ENCODE data around the gene L1CAM.
"Not testable (repeated sequence)": the region's sequence is repeated elsewhere in the genome, so short reads cannot be mapped to it uniquely, and the experiment has no call there.

Gene L1CAM

GRCh38 chrX:153827903-153828302 lies 58.1 kb downstream of the L1CAM start:
- no peak for DNase-seq

GRCh38 chrX:153827016-153827415 lies 59.0 kb downstream of the L1CAM start:
- no peak for DNase-seq

- DNase-seq: no peak
Observed at GRCh38 chrX:153825042-153825441, 60.9 kb downstream of the L1CAM start.

- no peak for DNase-seq
Observed at GRCh38 chrX:153824348-153824747, 61.6 kb downstream of the L1CAM start.

- DNase-seq: no peak
Observed at GRCh38 chrX:153821066-153821465, 64.9 kb downstream of the L1CAM start.

GRCh38 chrX:153820601-153821000 lies 65.4 kb downstream of the L1CAM start:
- DNase-seq: no peak

- no peak for DNase-seq
Observed at GRCh38 chrX:153819384-153820040, 66.5 kb downstream of the L1CAM start.

GRCh38 chrX:153818571-153819383 lies 67.2 kb downstream of the L1CAM start:
- DNase-seq: no peak

GRCh38 chrX:153818064-153818463 lies 67.9 kb downstream of the L1CAM start:
- DNase-seq: not testable (repeated sequence)

- no peak for DNase-seq
Observed at GRCh38 chrX:153816831-153817690, 68.9 kb downstream of the L1CAM start.

- DNase-seq: no peak
Observed at GRCh38 chrX:153814591-153815315, 71.2 kb downstream of the L1CAM start.

GRCh38 chrX:153813161-153813560 lies 72.8 kb downstream of the L1CAM start:
- no peak for DNase-seq

- no peak for DNase-seq
Observed at GRCh38 chrX:153812220-153812619, 73.8 kb downstream of the L1CAM start.
